Liver (tissue), 9 donors: ENCODE measurements around the gene FNTB. TPM values are rescaled to one million over a fixed set of nuclear protein-coding genes. Genes with fewer than 3 reads are reported as not detected.
"Not testable (repeated sequence)": the region's sequence is repeated elsewhere in the genome, so short reads cannot be mapped to it uniquely, and the experiment has no call there.

Experiments
- DNase-seq: peaks from one replicate; pipeline ENCODE4 v3.0.0-alpha.2; 2017; ENCODE audit warnings: low spot score
- H3K27ac ChIP-seq, 2 donors: one replicate each; pipeline ENCODE4 v1.7.0; 2013; ENCODE audit warnings: inconsistent platforms in 2 of 2, low read length in 2 of 2, control low read depth in 1 of 2, low read depth in 1 of 2, mild to moderate bottlenecking in 1 of 2
- H3K27me3 ChIP-seq, 4 donors: one replicate each; pipeline versions ENCODE4 v1.6.1 to v1.7.0; 2013; ENCODE audit warnings: low read length in 3 of 4, inconsistent platforms in 1 of 4, mild to moderate bottlenecking in 1 of 4, moderate library complexity in 1 of 4; ENCODE audit not compliant: control insufficient read depth in 4 of 4, insufficient read depth in 4 of 4
- H3K36me3 ChIP-seq, 4 donors: one replicate each; pipeline versions ENCODE4 v1.6.1 to v1.7.0; 2013; ENCODE audit warnings: low read length in 3 of 4, mild to moderate bottlenecking in 3 of 4, low read depth in 1 of 4, moderate library complexity in 1 of 4; ENCODE audit not compliant: control insufficient read depth in 4 of 4, insufficient read depth in 3 of 4
- H3K4me1 ChIP-seq, 4 donors: one replicate each; pipeline versions ENCODE4 v1.6.1 to v1.7.0; 2013; ENCODE audit warnings: low read length in 3 of 4, mild to moderate bottlenecking in 3 of 4, moderate library complexity in 1 of 4; ENCODE audit not compliant: control insufficient read depth in 4 of 4, insufficient read depth in 4 of 4
- H3K4me3 ChIP-seq, 3 donors: one replicate each; pipeline versions ENCODE4 v1.6.1 to v1.7.0; 2013; ENCODE audit warnings: low read length in 3 of 3, control low read depth in 1 of 3, low read depth in 1 of 3, mild to moderate bottlenecking in 1 of 3
- H3K9ac ChIP-seq, 2 donors: one replicate each; pipeline ENCODE4 v1.7.0; 2013; ENCODE audit warnings: low read length in 2 of 2, mild to moderate bottlenecking in 2 of 2, moderate library complexity in 2 of 2, control low read depth in 1 of 2, low read depth in 1 of 2
- H3K9me3 ChIP-seq, 4 donors: one replicate each; pipeline versions ENCODE4 v1.6.1 to v1.7.0; 2013; ENCODE audit warnings: low read length in 3 of 4; ENCODE audit not compliant: control insufficient read depth in 4 of 4
- ATF3 ChIP-seq: IDR thresholded peaks from 2 replicates; pipeline ENCODE4 v1.6.1; 2016; ENCODE audit warnings: antibody characterized with exemption
- CTCF ChIP-seq: fragments of 150-350 bp; IDR thresholded peaks from 2 replicates; pipeline ENCODE4 v1.5.1; 2017; ENCODE audit warnings: improper control_type of control experiment, low read depth, low read length; ENCODE audit not compliant: missing input control
- EGR1 ChIP-seq, 2 donors: IDR thresholded peaks; 2 replicates each; pipeline ENCODE4 v1.6.1; 2016 to 2018; ENCODE audit warnings: antibody characterized with exemption in 2 of 2, low read depth in 2 of 2
- FOXA1 ChIP-seq: IDR thresholded peaks from 2 replicates; pipeline ENCODE4 v1.6.1; 2016; ENCODE audit warnings: antibody characterized with exemption
- FOXA2 ChIP-seq: IDR thresholded peaks from 2 replicates; pipeline ENCODE4 v1.6.1; 2016; ENCODE audit warnings: antibody characterized with exemption
- GABPA ChIP-seq, 2 donors: IDR thresholded peaks in 1 of 2; conservative IDR thresholded peaks in 1 of 2; 2 replicates each; pipeline ENCODE4 v1.6.1; 2016; ENCODE audit warnings: antibody characterized with exemption in 2 of 2, mild to moderate bottlenecking in 1 of 2, moderate library complexity in 1 of 2
- HNF4A ChIP-seq, 2 donors: conservative IDR thresholded peaks; 2 replicates each; pipeline ENCODE4 v1.6.1; 2016; ENCODE audit warnings: antibody characterized with exemption in 2 of 2, mild to moderate bottlenecking in 2 of 2
- HNF4G ChIP-seq: IDR thresholded peaks from 2 replicates; pipeline ENCODE4 v1.6.1; 2016; ENCODE audit warnings: antibody characterized with exemption
- JUND ChIP-seq, 2 donors: IDR thresholded peaks; 2 replicates each; pipeline ENCODE4 v1.6.1; 2016; ENCODE audit warnings: antibody characterized with exemption in 2 of 2
- MAX ChIP-seq: IDR thresholded peaks from 2 replicates; pipeline ENCODE4 v1.6.1; 2016; ENCODE audit warnings: antibody characterized with exemption
- NR2F2 ChIP-seq: IDR thresholded peaks from 2 replicates; pipeline ENCODE4 v1.6.1; 2016; ENCODE audit warnings: antibody characterized with exemption
- RAD21 ChIP-seq, 2 donors: IDR thresholded peaks; 2 replicates each; pipeline ENCODE4 v1.6.1; 2016; ENCODE audit warnings: antibody characterized with exemption in 2 of 2, mild to moderate bottlenecking in 2 of 2
- REST ChIP-seq: IDR thresholded peaks from 2 replicates; pipeline ENCODE4 v1.6.1; 2016; ENCODE audit warnings: antibody characterized with exemption, mild to moderate bottlenecking
- RXRA ChIP-seq, 2 donors: IDR thresholded peaks; 2 replicates each; pipeline ENCODE4 v1.6.1; 2017 to 2018; ENCODE audit warnings: antibody characterized with exemption in 2 of 2, mild to moderate bottlenecking in 1 of 2
- SP1 ChIP-seq: IDR thresholded peaks from 2 replicates; pipeline ENCODE4 v1.6.1; 2018; ENCODE audit warnings: antibody characterized with exemption, mild to moderate bottlenecking
- TAF1 ChIP-seq: conservative IDR thresholded peaks from 2 replicates; pipeline ENCODE4 v1.6.1; 2016; ENCODE audit warnings: antibody characterized with exemption, mild to moderate bottlenecking
- YY1 ChIP-seq: IDR thresholded peaks from 2 replicates; pipeline ENCODE4 v1.6.1; 2016; ENCODE audit warnings: antibody characterized with exemption, mild to moderate bottlenecking
- ZBTB33 ChIP-seq: IDR thresholded peaks from 2 replicates; pipeline ENCODE4 v1.6.1; 2016; ENCODE audit warnings: antibody characterized with exemption
- WGBS: extraction: QIAGEN DNeasy Blood & Tissue Kit; methylation state at CpG from one replicate; pipeline ENCODE4 v1.1.7; 2013; 5-methylcytosine and 5-hydroxymethylcytosine counted together
- polyA plus RNA-seq, 2 donors: library from polyadenylated mRNA; stranded (reverse) in 1 of 2; unstranded in 1 of 2; fragments of 200-250 nt in 1 of 2; fragments of >200 nt in 1 of 2; fragmentation: Nextera tagmentation in 1 of 2; extraction: Ambion mirVana in 1 of 2; gene quantifications; one replicate each; pipeline versions ENCODE4 v1.2.1 to v1.2.3, GENCODE V29; 2013 to 2015
- total RNA-seq, 2 donors: library from RNA; depleted of rRNA; stranded (reverse); fragments of >200 nt; gene quantifications; one replicate each; pipeline ENCODE4 v1.2.3, GENCODE V29; 2014
- donor health status: healthy.
- donor health status: healthy.
- donor health status: healthy.
- donor health status: healthy.
- donor health status: healthy.

Gene FNTB
- total and polyA plus RNA-seq, 4 donors, result 6.3 to 17.2 (median 9.0) TPM

- no peaks in the 10 kb centered on the region for H3K27me3 ChIP-seq
- 97% methylated on average over 11 of the region's 11 CpGs for WGBS
- TF ChIP-seq YY1 (no peak), JUND (IDR thresholded peaks at IDR 0.05) (no peak), TAF1 (no peak), NR2F2 (no peak)
- H3K4me1 ChIP-seq, result peaks cover 0 to 6% (median 3%) of the 10 kb centered on the region in 4 donors
- H3K27ac ChIP-seq, result no peak overlapping the region
- H3K9me3 ChIP-seq, result no peaks in the 10 kb centered on the region
- no peak for DNase-seq
- H3K4me3 ChIP-seq, result no peak overlapping the region
- H3K9ac ChIP-seq, result no peak overlapping the region
- peaks cover 0 to 9% (median 3%) of the 10 kb centered on the region in 4 donors for H3K36me3 ChIP-seq
Observed at GRCh38 chr14:65027127-65027799, 40.6 kb downstream of the FNTB start.

GRCh38 chr14:65028937-65029336 is 42.2 kb downstream of the FNTB start:
- Histone ChIP-seq H3K36me3 (peaks cover 0 to 9% (median 4%) of the 10 kb centered on the region in 4 donors), H3K9ac (no peak overlapping the region), H3K27ac (no peak overlapping the region), H3K4me3 (no peak overlapping the region), H3K4me1 (peaks cover 0 to 9% (median 4%) of the 10 kb centered on the region in 4 donors), H3K9me3 (no peaks in the 10 kb centered on the region), H3K27me3 (no peaks in the 10 kb centered on the region)
- WGBS, result 55% methylated on average over 3 of the region's 3 CpGs
- DNase-seq, result no peak
- TF ChIP-seq HNF4A (conservative IDR thresholded peaks at IDR 0.05), result no peak
- TF ChIP-seq NR2F2, result no peak
- no peak for TF ChIP-seq CTCF
- TF ChIP-seq MAX, result no peak
- TF ChIP-seq JUND (IDR thresholded peaks at IDR 0.05), result no peak
- TF ChIP-seq ZBTB33, result no peak
- no peak for TF ChIP-seq RAD21 (IDR thresholded peaks at IDR 0.05)
- TF ChIP-seq YY1, result no peak
- no peak for TF ChIP-seq ATF3
- TF ChIP-seq SP1, result no peak
- TF ChIP-seq FOXA2, result no peak
- no peak for TF ChIP-seq EGR1 (IDR thresholded peaks at IDR 0.05; ENCODE audit: low read depth in 2 of 2)
- TF ChIP-seq REST, result no peak
- TF ChIP-seq HNF4G, result no peak
- no peak for TF ChIP-seq FOXA1
- no peak for TF ChIP-seq GABPA (IDR thresholded peaks at IDR 0.05 in 1 of 2, conservative IDR thresholded peaks at IDR 0.05 in 1 of 2)
- TF ChIP-seq TAF1, result no peak
- no peak for TF ChIP-seq RXRA (IDR thresholded peaks at IDR 0.05)

GRCh38 chr14:65031321-65031720 is 44.6 kb downstream of the FNTB start:
- not testable (repeated sequence) for H3K9ac ChIP-seq, H3K4me3 ChIP-seq, H3K36me3 ChIP-seq, H3K27ac ChIP-seq, DNase-seq, H3K27me3 ChIP-seq, H3K9me3 ChIP-seq
- 96% methylated on average over 10 of the region's 10 CpGs for WGBS
- H3K4me1 ChIP-seq, result peaks cover 12 to 22% (median 13%) of the 10 kb centered on the region in 4 donors
